PC-9 (cell line): Measurements from ENCODE around the gene OSBPL2. TPM values are rescaled to one million over a fixed set of nuclear protein-coding genes. Genes with fewer than 3 reads are reported as not detected.

ENCODE experiments used
- BruUV-seq: library from RNA; stranded (reverse); fragments of 400-500 nt; replicated peaks from 2 replicates; lab custom pipeline; 2021; lab: Mats Ljungman, UMichigan
- CTCF ChIA-PET: fragments of 300-600 bp; sonication (Branson Sonifier 250); formaldehyde crosslinking; loops from one replicate; lab custom pipeline; 2022; ENCODE audit warnings: antibody characterized with exemption; lab: Charles Lee
- POLR2A ChIA-PET: fragments of 300-600 bp; sonication (Branson Sonifier 250); formaldehyde crosslinking; loops from one replicate; lab custom pipeline; 2022; ENCODE audit warnings: antibody characterized with exemption; ENCODE audit not compliant: unreplicated experiment; lab: Charles Lee
- DNase-seq, 2 experiments: peaks; one replicate each; pipeline versions ENCODE4 v3.0.0 to v3.0.0-alpha.2; 2015 to 2022; ENCODE audit warnings: mixed read lengths in 1 of 2
- H2AFZ ChIP-seq: fragments of 200-600 bp; sonication (generic); 2 replicates; pipeline ENCODE4 v1.8.1; 2017; ENCODE audit warnings: antibody characterized with exemption
- H3F3A ChIP-seq: fragments of 200-600 bp; sonication (generic); 2 replicates; pipeline ENCODE4 v1.8.1; 2017; ENCODE audit warnings: antibody characterized with exemption, mild to moderate bottlenecking, low read depth; ENCODE audit not compliant: insufficient read depth
- H3K27ac ChIP-seq: fragments of 200-600 bp; sonication (generic); 2 replicates; pipeline ENCODE4 v1.6.1; 2016; ENCODE audit warnings: mixed run types
- H3K27me3 ChIP-seq: fragments of 200-600 bp; sonication (generic); 2 replicates; pipeline ENCODE4 v1.6.1; 2016; ENCODE audit warnings: low read depth, mixed run types; ENCODE audit not compliant: insufficient read depth
- H3K36me3 ChIP-seq: fragments of 200-600 bp; sonication (generic); 2 replicates; pipeline ENCODE4 v1.6.1; 2016; ENCODE audit warnings: low read depth, mixed run types
- H3K4me1 ChIP-seq: fragments of 200-600 bp; sonication (generic); replicated peaks from 2 replicates; pipeline ENCODE4 v1.6.1; 2016; ENCODE audit warnings: mixed run types; ENCODE audit not compliant: insufficient read depth
- H3K4me2 ChIP-seq: fragments of 200-600 bp; sonication (generic); 2 replicates; pipeline ENCODE4 v1.6.1; 2017; ENCODE audit warnings: mixed run types
- H3K4me3 ChIP-seq: fragments of 200-600 bp; sonication (generic); 2 replicates; pipeline ENCODE4 v1.6.1; 2016; ENCODE audit warnings: mixed run types
- H3K79me2 ChIP-seq: fragments of 200-600 bp; sonication (generic); 2 replicates; pipeline ENCODE4 v1.6.1; 2017; ENCODE audit warnings: low read depth, mixed run types
- H3K9me2 ChIP-seq: fragments of 200-600 bp; sonication (generic); 2 replicates; pipeline ENCODE4 v1.8.1; 2017; ENCODE audit warnings: mild to moderate bottlenecking; ENCODE audit not compliant: insufficient read depth
- H3K9me3 ChIP-seq: fragments of 200-600 bp; sonication (generic); 2 replicates; pipeline ENCODE4 v1.8.1; 2016; ENCODE audit warnings: low read depth; ENCODE audit not compliant: insufficient read depth
- H4K20me1 ChIP-seq: fragments of 200-600 bp; sonication (generic); 2 replicates; pipeline ENCODE4 v1.8.1; 2017; ENCODE audit not compliant: insufficient read depth
- CTCF ChIP-seq: fragments of 200-600 bp; sonication (generic); conservative IDR thresholded peaks from 2 replicates; pipeline ENCODE4 v1.6.1; 2017; ENCODE audit warnings: mixed run types, antibody characterized with exemption, mild to moderate bottlenecking, moderate library complexity
- EZH2 ChIP-seq: fragments of 200-600 bp; sonication (generic); IDR thresholded peaks from 2 replicates; pipeline ENCODE4 v1.8.0; 2017; ENCODE audit warnings: antibody characterized with exemption, low read depth
- intact Hi-C: fragments of 100-400 bp; cut with micrococcal nuclease; formaldehyde crosslinking; loops from one replicate; pipeline ENCODE4 v1.10.0; 2022; ENCODE audit not compliant: unreplicated experiment
- total RNA-seq: library from RNA; stranded (reverse); gene quantifications from 2 replicates; pipeline ENCODE4 v1.2.3, GENCODE V29; 2021

Gene OSBPL2
- total RNA-seq, 1 experiment from 2014 or later: 84.8 TPM

- no peaks in the 10 kb centered on the region for H3K27me3 ChIP-seq
- TF ChIP-seq EZH2: no peak
- ChIA-PET CTCF (no interaction called here), POLR2A (no interaction called here)
- H3K27ac ChIP-seq: no peak overlapping the region
- no peak for DNase-seq
- peaks cover 39% of the 10 kb centered on the region for H3K36me3 ChIP-seq
- no peak overlapping the region for H3K4me3 ChIP-seq
- H3K4me2 ChIP-seq: no peak overlapping the region
- H3K9me2 ChIP-seq: no peaks in the 10 kb centered on the region
- intact Hi-C loops: no loop called here
- H4K20me1 ChIP-seq: peaks cover 35% of the 10 kb centered on the region
- H2AFZ ChIP-seq: no peak overlapping the region
- no peaks in the 10 kb centered on the region for H3K79me2 ChIP-seq
- no TSS peak for BruUV-seq
- no peaks in the 10 kb centered on the region for H3K9me3 ChIP-seq
- no peaks in the 10 kb centered on the region; the same call in 1 of the 2 replicates for H3F3A ChIP-seq
- no peaks in the 10 kb centered on the region for H3K4me1 ChIP-seq
These were observed 43.0 kb downstream of the OSBPL2 start for GRCh38 chr20:62281161-62281933.

GRCh38 chr20:62282103-62282502, 43.8 kb downstream of the OSBPL2 start:
- intact Hi-C loops: no loop called here
- ChIA-PET POLR2A (no interaction called here), CTCF (no interaction called here)
- H3K4me1 ChIP-seq: no peaks in the 10 kb centered on the region
- no peak overlapping the region for H3K4me2 ChIP-seq
- H3K4me3 ChIP-seq: no peak overlapping the region
- no peaks in the 10 kb centered on the region for H3K79me2 ChIP-seq
- H3K9me3 ChIP-seq: no peaks in the 10 kb centered on the region
- no peak for DNase-seq
- no peaks in the 10 kb centered on the region for H3K9me2 ChIP-seq
- BruUV-seq: no TSS peak
- peaks cover 33% of the 10 kb centered on the region for H4K20me1 ChIP-seq
- no peaks in the 10 kb centered on the region for H3K27me3 ChIP-seq
- H3K36me3 ChIP-seq: peaks cover 39% of the 10 kb centered on the region
- H3F3A ChIP-seq: no peaks in the 10 kb centered on the region; the same call in 1 of the 2 replicates
- no peak for TF ChIP-seq EZH2
- no peak overlapping the region for H2AFZ ChIP-seq
- H3K27ac ChIP-seq: no peak overlapping the region

- BruUV-seq: no TSS peak
- H4K20me1 ChIP-seq: peaks cover 41% of the 10 kb centered on the region
- no peaks in the 10 kb centered on the region for H3K79me2 ChIP-seq
- H3F3A ChIP-seq: peaks cover 8% of the 10 kb centered on the region; the same call in 1 of the 2 replicates
- no peak for TF ChIP-seq EZH2
- no peak for TF ChIP-seq CTCF
- intact Hi-C loops: no loop called here
- no peak overlapping the region for H3K4me3 ChIP-seq
- H3K9me3 ChIP-seq: no peaks in the 10 kb centered on the region
- H3K4me1 ChIP-seq: no peaks in the 10 kb centered on the region
- DNase-seq: no peak
- H3K27me3 ChIP-seq: no peaks in the 10 kb centered on the region
- peaks cover 41% of the 10 kb centered on the region for H3K36me3 ChIP-seq
- H3K27ac ChIP-seq: no peak overlapping the region
- ChIA-PET POLR2A (no interaction called here), CTCF (no interaction called here)
- H3K9me2 ChIP-seq: no peaks in the 10 kb centered on the region
- H2AFZ ChIP-seq: no peak overlapping the region
- H3K4me2 ChIP-seq: no peak overlapping the region
These were observed 44.7 kb downstream of the OSBPL2 start for GRCh38 chr20:62282877-62283503.

GRCh38 chr20:62284448-62284847, 46.1 kb downstream of the OSBPL2 start:
- no peak overlapping the region for H3K4me2 ChIP-seq
- no peaks in the 10 kb centered on the region for H3K79me2 ChIP-seq
- H4K20me1 ChIP-seq: peaks cover 36% of the 10 kb centered on the region
- H3K36me3 ChIP-seq: peaks cover 37% of the 10 kb centered on the region
- no TSS peak for BruUV-seq
- no peak overlapping the region for H3K4me3 ChIP-seq
- POLR2A ChIA-PET: no interaction called here
- H3K9me2 ChIP-seq: no peaks in the 10 kb centered on the region
- TF ChIP-seq CTCF (no peak), EZH2 (no peak)
- H3K27me3 ChIP-seq: no peaks in the 10 kb centered on the region
- no peak for DNase-seq
- no peaks in the 10 kb centered on the region for H3K9me3 ChIP-seq
- intact Hi-C loops: no loop called here
- CTCF ChIA-PET: interaction anchor here (0.6 kb wide), 1 partner anchor 97 kb away, joined by 3 read pairs; no protein-coding TSS in a partner anchor
- H3K4me1 ChIP-seq: no peaks in the 10 kb centered on the region
- H3K27ac ChIP-seq: no peak overlapping the region
- peaks cover 9% of the 10 kb centered on the region; the same call in 1 of the 2 replicates for H3F3A ChIP-seq
- no peak overlapping the region for H2AFZ ChIP-seq
